HAP-1 (cell line): ENCODE data around the gene C5.
"Not testable (repeated sequence)": the region's sequence is repeated elsewhere in the genome, so short reads cannot be mapped to it uniquely, and the experiment has no call there.

Source experiments
- DNase-seq, 2 experiments: peaks; one replicate each; pipeline ENCODE4 v3.0.0-alpha.2; 2016 to 2020; ENCODE audit warnings: low spot score in 2 of 2
- H3K27me3 ChIP-seq: fragments of 250-450 bp; sonication (Bioruptor Pico); 2 replicates; pipeline ENCODE4 v1.5.1; 2020; ENCODE audit warnings: low read depth, mild to moderate bottlenecking, moderate library complexity
- H3K36me3 ChIP-seq: fragments of 250-450 bp; sonication (Bioruptor Pico); replicated peaks from 2 replicates; pipeline ENCODE4 v1.5.1; 2020; ENCODE audit warnings: mild to moderate bottlenecking
- H3K4me1 ChIP-seq: fragments of 250-450 bp; sonication (Bioruptor Pico); 2 replicates; pipeline ENCODE4 v1.5.1; 2020; ENCODE audit warnings: mild to moderate bottlenecking
- H3K4me3 ChIP-seq: fragments of 250-450 bp; sonication (Bioruptor Pico); 2 replicates; pipeline ENCODE4 v1.5.1; 2020; ENCODE audit warnings: mild to moderate bottlenecking, moderate library complexity
- H3K9me3 ChIP-seq: fragments of 250-450 bp; sonication (Bioruptor Pico); 2 replicates; pipeline ENCODE4 v1.5.1; 2020; ENCODE audit warnings: mild to moderate bottlenecking, moderate library complexity
- in situ Hi-C: fragments of 300-500 bp; cut with MboI; formaldehyde crosslinking; loops from 3 replicates; pipeline ENCODE4 v1.14.3; 2020; ENCODE audit warnings: low sequenced_read_pairs, inconsistent platforms, mixed read lengths

Gene C5

DNA sequence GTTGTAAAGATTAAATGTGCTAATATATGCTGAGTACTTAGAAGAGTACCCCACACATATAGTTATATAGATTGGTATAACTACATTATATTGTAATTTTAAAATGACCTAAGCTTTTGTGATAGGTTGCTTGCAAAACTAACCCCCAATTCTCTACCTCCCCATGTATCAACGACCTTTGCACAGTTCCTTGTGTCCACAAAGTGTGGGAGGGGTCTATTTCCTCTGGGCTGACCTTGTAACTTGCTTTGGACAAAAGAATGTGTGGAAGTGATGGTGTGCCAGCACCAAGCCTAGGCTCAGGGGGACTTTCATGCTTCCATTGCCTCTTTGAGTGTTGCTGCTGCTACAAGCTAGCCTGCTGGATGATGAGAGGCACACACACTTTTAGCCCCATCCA lies 20.6 kb downstream of the C5 start:
- DNase-seq, result no peak
- no peaks in the 10 kb centered on the region; the same call in 1 of the 2 replicates for H3K27me3 ChIP-seq
- H3K4me3 ChIP-seq, result no peak overlapping the region
- H3K36me3 ChIP-seq, result no peaks in the 10 kb centered on the region
- no peaks in the 10 kb centered on the region for H3K4me1 ChIP-seq
- no peaks in the 10 kb centered on the region for H3K9me3 ChIP-seq
- in situ Hi-C loops, result no loop called here

DNA sequence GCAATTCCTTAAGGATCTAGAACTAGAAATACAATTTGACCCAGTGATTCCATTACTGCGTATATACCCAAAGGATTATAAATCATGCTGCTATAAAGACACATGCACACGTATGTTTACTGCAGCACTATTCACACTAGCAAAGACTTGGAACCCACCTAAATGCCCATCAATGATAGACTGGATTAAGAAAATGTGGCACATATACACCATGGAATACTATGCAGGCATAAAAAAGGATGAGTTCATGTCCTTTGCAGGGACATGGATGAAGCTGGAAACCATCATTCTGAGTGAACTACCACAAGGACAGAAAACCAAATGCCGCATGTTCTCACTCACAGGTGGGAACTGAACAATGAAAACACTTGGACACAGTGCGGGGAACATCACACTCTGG lies 21.8 kb downstream of the C5 start:
- H3K36me3 ChIP-seq, DNase-seq, in situ Hi-C loops, H3K9me3 ChIP-seq, H3K4me3 ChIP-seq, H3K27me3 ChIP-seq, H3K4me1 ChIP-seq: not testable (repeated sequence)

DNA sequence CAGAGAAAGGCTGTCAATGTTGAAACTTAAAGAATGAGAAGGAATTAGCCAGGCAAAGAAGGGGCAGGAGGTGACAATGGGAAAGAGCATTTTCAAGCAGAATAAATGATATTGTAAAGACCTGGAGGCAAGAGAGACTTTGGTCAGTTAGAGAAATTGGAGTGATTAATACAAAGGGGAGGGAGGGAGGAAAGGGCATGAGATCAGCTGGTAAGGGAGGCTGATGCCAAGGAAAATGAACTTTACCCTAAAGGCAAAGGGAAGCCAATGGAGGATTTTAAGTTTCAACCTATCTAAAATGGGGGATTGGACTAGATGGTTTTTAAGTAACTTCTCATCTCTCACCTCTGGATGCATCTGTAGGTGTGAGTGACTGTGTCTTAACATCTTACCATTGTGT lies 23.3 kb downstream of the C5 start:
- H3K36me3 ChIP-seq, result no peaks in the 10 kb centered on the region
- in situ Hi-C loops, result no loop called here
- H3K27me3 ChIP-seq, result no peaks in the 10 kb centered on the region; the same call in 1 of the 2 replicates
- no peak for DNase-seq
- H3K4me3 ChIP-seq, result no peak overlapping the region
- no peaks in the 10 kb centered on the region for H3K4me1 ChIP-seq
- H3K9me3 ChIP-seq, result no peaks in the 10 kb centered on the region

DNA sequence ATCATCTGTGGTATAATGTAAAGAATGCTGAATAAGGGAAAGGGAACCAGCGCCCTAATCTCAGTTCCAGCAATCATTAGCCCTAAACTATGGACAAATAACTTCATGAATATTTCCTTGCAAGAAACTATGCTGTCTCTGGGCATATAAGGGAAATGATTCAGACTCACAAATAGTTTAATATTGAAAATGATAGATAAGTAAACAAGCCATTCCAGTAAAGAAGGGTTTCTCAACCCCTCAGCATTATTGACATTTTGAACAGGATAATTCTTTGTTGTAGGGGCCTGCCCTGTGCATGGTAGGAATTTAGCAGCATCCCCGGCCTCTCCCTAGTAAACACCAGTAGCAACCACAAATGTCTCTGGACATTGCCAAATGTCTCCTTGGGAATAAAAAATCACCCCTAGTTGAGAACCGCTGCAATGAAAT lies 23.8 kb downstream of the C5 start:
- in situ Hi-C loops, result no loop called here
- Histone ChIP-seq H3K36me3 (no peaks in the 10 kb centered on the region), H3K4me3 (no peak overlapping the region), H3K4me1 (no peaks in the 10 kb centered on the region), H3K27me3 (no peaks in the 10 kb centered on the region; the same call in 1 of the 2 replicates), H3K9me3 (no peaks in the 10 kb centered on the region)
- DNase-seq, result no peak

DNA sequence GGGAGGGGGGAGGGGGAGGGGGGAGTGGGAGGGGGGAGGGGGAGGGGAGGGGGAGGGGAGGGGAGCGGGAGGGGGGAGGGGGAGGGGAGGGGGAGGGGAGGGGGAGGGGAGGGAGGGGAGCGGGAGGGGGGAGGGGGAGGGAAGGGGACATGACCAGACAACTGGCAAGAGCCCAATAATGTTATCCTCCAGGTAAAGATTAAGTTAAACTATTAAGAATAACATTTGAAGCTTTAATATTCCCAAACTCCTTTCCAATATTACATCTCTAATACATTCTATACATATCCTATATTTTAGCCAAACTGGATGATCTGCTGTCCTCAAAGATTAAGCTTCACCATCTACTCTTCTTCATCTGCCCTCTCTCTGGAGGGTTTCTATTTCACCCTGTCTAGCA lies 25.8 kb downstream of the C5 start:
- no peak for DNase-seq
- in situ Hi-C loops, result no loop called here
- no peaks in the 10 kb centered on the region for H3K4me1 ChIP-seq
- no peaks in the 10 kb centered on the region for H3K9me3 ChIP-seq
- no peak overlapping the region for H3K4me3 ChIP-seq
- H3K27me3 ChIP-seq, result 0 out of 2 replicates have a peak, but pooled peaks cover 6% of the 10 kb centered on the region
- no peaks in the 10 kb centered on the region for H3K36me3 ChIP-seq

DNA sequence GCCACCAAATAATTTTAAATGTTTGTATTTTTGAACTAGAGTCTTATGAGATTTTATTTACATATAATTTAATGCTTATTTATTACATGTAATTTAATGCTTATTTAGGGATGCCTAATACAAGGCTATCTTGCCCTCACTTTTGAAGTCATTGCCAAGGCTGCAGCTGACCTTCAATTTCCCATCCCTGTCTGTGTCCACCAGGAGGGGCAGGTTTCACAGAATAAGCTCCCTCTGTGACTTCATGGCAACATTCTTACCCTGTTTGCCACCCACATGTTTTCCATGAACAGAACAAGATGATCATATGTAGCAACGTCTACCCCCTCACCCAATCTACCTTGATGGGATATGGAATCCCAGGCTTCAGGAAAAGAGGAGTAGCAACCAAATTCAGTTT lies 27.0 kb downstream of the C5 start:
- DNase-seq, result no peak
- in situ Hi-C loops, result no loop called here
- no peaks in the 10 kb centered on the region for H3K36me3 ChIP-seq

DNA sequence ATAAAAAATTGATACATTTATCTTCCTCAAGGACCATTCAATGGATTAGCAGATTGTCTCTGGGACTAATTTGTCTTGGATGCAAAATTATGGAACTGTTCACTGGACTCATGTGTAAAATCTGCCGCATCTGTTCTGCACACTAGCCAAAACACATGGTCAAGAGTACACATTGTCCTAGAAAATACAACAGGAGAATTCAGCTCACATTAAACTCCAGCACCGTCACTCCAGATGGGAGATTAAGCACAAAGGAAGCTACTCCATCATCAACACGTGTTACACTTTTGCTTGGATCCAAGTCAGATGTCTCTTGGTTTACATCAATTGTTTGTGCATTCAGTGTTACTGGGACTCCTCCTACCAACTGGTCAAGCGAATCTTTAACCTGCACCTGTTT lies 28.8 kb downstream of the C5 start:
- H3K4me1 ChIP-seq, result no peaks in the 10 kb centered on the region

More for the DNA sequence above, 27.0 kb downstream of the C5 start:
- no peaks in the 10 kb centered on the region for H3K4me1 ChIP-seq
- H3K4me3 ChIP-seq, result no peak overlapping the region
- no peaks in the 10 kb centered on the region for H3K9me3 ChIP-seq
- H3K27me3 ChIP-seq, result 0 out of 2 replicates have a peak, but pooled peaks cover 6% of the 10 kb centered on the region

DNA sequence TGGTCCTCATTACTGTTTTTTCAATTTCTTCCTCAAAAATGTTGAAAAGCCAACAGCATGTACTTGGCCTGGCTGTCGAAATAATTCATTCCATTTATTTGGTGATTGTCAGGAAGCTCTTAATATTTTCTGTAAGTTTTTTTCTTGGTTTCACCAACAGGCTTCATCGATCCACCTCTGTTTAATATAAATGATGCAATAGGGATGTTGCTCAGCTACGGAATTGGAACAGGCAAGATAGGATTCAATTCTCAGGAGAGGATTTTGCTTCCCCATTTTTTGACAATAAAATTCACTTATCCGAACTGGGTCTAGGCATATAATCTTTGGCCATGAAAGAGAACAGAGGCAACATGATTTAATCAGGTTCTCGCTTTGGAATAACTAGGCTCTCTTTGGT lies 30.8 kb downstream of the C5 start:
- no peaks in the 10 kb centered on the region for H3K36me3 ChIP-seq
- no peak overlapping the region for H3K4me3 ChIP-seq
- no peaks in the 10 kb centered on the region for H3K4me1 ChIP-seq
- in situ Hi-C loops, result no loop called here
- H3K9me3 ChIP-seq, result no peaks in the 10 kb centered on the region
- no peak for DNase-seq
- 0 out of 2 replicates have a peak, but pooled peaks cover 6% of the 10 kb centered on the region for H3K27me3 ChIP-seq

More for the DNA sequence above, 28.8 kb downstream of the C5 start:
- H3K9me3 ChIP-seq, result no peaks in the 10 kb centered on the region
- in situ Hi-C loops, result no loop called here
- no peaks in the 10 kb centered on the region for H3K36me3 ChIP-seq
- H3K4me3 ChIP-seq, result no peak overlapping the region
- H3K27me3 ChIP-seq, result 0 out of 2 replicates have a peak, but pooled peaks cover 6% of the 10 kb centered on the region
- no peak for DNase-seq

DNA sequence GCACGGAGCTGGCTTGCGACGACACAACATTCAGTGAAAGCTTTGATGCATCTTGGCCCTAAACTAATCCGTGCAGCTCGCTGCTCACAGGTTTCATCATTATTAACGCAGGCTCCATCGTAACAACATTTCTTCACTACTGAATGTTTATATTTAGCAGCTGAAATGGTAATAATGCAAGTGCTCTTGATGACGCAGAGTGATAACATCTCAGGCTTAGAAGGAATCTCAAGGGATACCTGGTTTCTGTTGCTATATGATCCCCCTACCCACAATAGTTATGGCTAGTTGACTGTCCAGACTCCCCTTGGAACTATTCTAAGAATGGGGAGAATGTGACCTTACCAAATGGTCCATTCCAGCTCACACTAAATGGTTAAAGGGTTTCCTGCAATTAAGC lies 36.2 kb downstream of the C5 start:
- DNase-seq, result no peak
- no peaks in the 10 kb centered on the region for H3K9me3 ChIP-seq
- H3K36me3 ChIP-seq, result no peaks in the 10 kb centered on the region
- no peaks in the 10 kb centered on the region for H3K4me1 ChIP-seq
- peaks cover 2% of the 10 kb centered on the region; the same call in 1 of the 2 replicates for H3K27me3 ChIP-seq
- no peak overlapping the region for H3K4me3 ChIP-seq
- in situ Hi-C loops, result no loop called here

DNA sequence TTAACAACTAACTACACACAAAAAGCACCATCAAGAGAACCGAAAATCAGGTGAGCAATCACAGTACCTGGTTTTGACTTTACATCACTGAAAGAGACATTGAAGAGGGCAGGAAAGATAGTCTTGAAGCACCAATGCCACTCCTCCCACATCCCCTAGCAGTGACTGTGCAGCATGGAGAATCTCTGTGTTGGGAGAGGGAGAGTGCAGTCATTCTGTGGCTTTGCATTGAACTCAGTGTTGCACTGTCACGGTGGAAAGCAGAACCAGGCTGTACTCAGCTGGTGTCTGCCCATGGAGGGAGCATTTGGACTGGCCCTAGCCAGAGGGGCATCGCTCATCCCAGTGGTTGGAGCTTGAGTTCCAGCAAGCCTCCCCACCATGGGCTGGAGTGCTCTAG lies 40.4 kb downstream of the C5 start:
- no peak for DNase-seq
- H3K9me3 ChIP-seq, result no peaks in the 10 kb centered on the region
- in situ Hi-C loops, result no loop called here
- H3K4me1 ChIP-seq, result no peaks in the 10 kb centered on the region
- H3K27me3 ChIP-seq, result peaks cover 2% of the 10 kb centered on the region; the same call in 1 of the 2 replicates
- H3K4me3 ChIP-seq, result no peak overlapping the region
- no peaks in the 10 kb centered on the region for H3K36me3 ChIP-seq

DNA sequence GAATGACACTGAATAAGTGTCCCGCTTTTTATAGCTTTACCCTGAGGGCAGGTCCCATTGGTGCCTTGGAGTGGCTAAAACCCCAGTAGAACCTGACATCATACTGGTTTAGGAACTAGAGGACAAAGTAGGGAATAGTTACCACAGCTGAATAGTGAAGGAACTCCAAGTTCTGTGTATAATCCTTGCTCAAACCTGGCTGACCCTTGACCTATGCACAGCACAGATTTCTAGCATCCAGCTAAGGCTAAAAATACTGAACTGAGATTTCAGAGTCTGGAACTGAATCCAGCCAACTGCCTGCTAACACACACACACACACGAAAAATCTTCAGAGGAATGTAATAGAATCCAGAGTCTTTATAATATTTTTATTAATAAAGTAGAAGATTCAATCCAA lies 50.8 kb downstream of the C5 start:
- DNase-seq, result no peak
- Histone ChIP-seq H3K36me3 (no peaks in the 10 kb centered on the region), H3K9me3 (no peaks in the 10 kb centered on the region), H3K4me1 (no peaks in the 10 kb centered on the region), H3K27me3 (no peaks in the 10 kb centered on the region), H3K4me3 (no peak overlapping the region)
- in situ Hi-C loops, result no loop called here

DNA sequence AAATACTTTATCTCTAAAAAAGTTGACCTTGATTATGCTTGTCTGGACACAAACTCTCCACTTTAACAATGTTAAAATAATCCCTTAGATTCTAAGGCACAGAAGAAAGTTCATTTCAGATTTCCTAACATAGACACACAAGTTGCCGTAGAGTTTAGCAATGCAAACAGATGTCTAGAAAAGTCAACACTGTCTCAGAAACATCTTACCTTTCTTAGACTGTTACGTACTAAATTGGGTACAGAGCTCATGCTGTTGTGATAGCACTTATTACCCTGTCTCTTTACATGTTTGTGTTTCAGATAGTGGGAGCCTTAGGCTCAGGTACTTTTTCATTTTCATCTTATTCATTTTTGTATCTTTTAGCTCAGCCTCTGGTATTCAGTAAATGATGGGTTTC lies 52.0 kb downstream of the C5 start:
- H3K9me3 ChIP-seq, result no peaks in the 10 kb centered on the region
- H3K27me3 ChIP-seq, result no peaks in the 10 kb centered on the region
- in situ Hi-C loops, result no loop called here
- no peaks in the 10 kb centered on the region for H3K36me3 ChIP-seq
- no peaks in the 10 kb centered on the region for H3K4me1 ChIP-seq
- DNase-seq, result no peak
- no peak overlapping the region for H3K4me3 ChIP-seq

DNA sequence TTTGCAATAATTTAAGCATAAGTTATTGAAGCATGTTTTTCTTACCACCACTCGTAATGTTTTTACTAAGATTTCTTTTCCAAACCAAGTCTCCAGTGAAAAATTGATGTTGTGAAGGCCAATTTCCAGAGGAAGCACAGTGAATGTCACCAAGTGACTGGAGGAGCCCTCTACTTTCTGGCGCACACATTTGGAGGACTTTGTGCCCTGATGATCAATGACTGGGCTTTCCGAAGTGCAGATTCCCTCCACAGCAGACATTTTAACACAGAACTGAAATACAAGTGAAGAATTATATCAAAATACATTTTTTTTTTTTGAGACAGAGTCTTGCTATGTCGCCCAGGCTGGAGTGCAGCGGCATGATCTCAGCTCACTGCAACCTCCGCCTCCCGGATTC lies 52.6 kb downstream of the C5 start:
- H3K27me3 ChIP-seq, result no peaks in the 10 kb centered on the region
- H3K4me3 ChIP-seq, result no peak overlapping the region
- in situ Hi-C loops, result no loop called here
- H3K4me1 ChIP-seq, result no peaks in the 10 kb centered on the region
- DNase-seq, result no peak
- H3K9me3 ChIP-seq, result no peaks in the 10 kb centered on the region
- H3K36me3 ChIP-seq, result no peaks in the 10 kb centered on the region

DNA sequence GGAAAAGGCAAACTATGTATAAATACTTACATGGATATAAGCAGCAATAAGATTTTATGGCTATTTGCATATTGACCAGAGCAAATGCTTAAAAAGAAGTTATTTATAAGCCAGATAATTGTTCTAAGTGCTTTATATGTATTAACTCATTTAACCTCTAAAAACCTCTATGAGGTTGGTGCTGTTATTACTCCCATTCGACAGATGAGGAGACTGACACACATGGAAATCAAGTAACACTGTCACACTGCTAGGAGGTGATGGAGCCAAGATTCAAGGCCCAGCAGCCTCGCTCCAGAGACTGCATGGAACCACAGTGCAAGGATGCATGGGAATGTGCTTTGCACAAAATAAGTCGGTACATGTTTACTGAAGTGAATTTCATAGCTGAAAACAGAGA lies 53.7 kb downstream of the C5 start:
- no peak for DNase-seq
- in situ Hi-C loops, result no loop called here
- Histone ChIP-seq H3K4me1 (no peaks in the 10 kb centered on the region), H3K27me3 (no peaks in the 10 kb centered on the region), H3K4me3 (no peak overlapping the region), H3K9me3 (no peaks in the 10 kb centered on the region), H3K36me3 (no peaks in the 10 kb centered on the region)

DNA sequence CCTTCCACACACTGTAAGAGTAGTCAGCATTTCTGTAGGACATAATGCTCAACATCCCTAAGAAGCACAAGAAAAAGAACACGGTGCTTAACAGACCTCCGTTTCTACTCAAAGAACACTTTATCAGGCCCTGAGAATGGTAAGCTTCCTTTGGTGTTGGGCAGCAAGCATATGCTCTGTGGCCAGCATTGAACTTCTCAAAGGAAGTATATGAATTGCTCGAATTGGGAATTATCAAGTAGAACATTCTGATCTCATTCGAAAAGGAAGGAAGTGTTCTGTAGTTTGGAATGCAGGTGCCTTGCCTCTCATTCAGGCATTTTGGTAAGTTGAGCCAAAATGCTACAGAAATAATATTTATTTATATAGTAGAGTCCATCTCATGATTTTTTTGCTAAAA lies 61.0 kb downstream of the C5 start:
- in situ Hi-C loops, result loop anchor here (10.0 kb wide), 2 partner anchors 76 to 406 kb away; no protein-coding TSS in a partner anchor
- no peaks in the 10 kb centered on the region for H3K9me3 ChIP-seq

More for the DNA sequence above, 61.0 kb downstream of the C5 start:
- H3K27me3 ChIP-seq, result no peaks in the 10 kb centered on the region
- H3K36me3 ChIP-seq, result no peaks in the 10 kb centered on the region
- H3K4me3 ChIP-seq, result no peak overlapping the region
- H3K4me1 ChIP-seq, result no peaks in the 10 kb centered on the region
- DNase-seq, result no peak
